ENCODE measurements around the gene CDC26. TPM values are rescaled to one million over a fixed set of nuclear protein-coding genes. Genes with fewer than 3 reads are reported as not detected.

The CDC26 gene
- total RNA-seq, 1 donor from 2014 or later = 28.2 TPM

DNA sequence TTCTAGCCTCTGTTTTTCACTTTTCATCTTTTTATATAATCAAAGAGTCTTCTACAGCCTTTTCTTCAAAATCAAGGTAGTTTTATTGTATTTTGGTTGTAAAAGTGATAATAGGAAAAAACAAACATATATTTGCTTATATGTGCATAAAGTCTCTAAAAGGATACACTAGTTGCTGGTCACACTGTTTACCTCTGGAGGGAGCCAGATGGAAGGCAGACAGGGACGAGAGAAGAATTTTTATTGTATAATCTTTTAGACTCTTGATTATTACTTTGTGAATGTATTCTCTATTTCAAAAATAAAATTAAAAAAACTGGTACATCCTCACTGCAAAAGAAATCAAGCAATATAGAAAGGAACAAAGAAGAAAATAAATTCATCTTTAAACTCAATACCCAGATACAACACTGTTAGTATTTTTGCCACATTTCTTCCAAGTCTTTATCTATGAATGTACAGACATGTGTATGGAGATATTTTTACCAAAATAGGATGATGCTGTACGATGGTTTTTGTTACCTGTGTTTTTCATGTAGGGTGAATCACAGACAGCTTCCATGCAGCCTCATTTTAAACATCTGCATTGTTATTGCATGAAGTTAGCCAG, 33.9 kb upstream of the CDC26 start:
- DNase-seq (ENCODE audit: extremely low spot score, unreplicated experiment) = no peak
- no peaks in the 10 kb centered on the region for H3K36me3 Mint-ChIP-seq (ENCODE audit: unreplicated experiment)
- peaks cover 14% of the 10 kb centered on the region for H3K27me3 Mint-ChIP-seq (ENCODE audit: unreplicated experiment)
- H3K4me1 Mint-ChIP-seq (ENCODE audit: unreplicated experiment) = no peaks in the 10 kb centered on the region
- H3K27ac Mint-ChIP-seq (ENCODE audit: unreplicated experiment) = no peak overlapping the region
- TF ChIP-seq, protein P1, sequence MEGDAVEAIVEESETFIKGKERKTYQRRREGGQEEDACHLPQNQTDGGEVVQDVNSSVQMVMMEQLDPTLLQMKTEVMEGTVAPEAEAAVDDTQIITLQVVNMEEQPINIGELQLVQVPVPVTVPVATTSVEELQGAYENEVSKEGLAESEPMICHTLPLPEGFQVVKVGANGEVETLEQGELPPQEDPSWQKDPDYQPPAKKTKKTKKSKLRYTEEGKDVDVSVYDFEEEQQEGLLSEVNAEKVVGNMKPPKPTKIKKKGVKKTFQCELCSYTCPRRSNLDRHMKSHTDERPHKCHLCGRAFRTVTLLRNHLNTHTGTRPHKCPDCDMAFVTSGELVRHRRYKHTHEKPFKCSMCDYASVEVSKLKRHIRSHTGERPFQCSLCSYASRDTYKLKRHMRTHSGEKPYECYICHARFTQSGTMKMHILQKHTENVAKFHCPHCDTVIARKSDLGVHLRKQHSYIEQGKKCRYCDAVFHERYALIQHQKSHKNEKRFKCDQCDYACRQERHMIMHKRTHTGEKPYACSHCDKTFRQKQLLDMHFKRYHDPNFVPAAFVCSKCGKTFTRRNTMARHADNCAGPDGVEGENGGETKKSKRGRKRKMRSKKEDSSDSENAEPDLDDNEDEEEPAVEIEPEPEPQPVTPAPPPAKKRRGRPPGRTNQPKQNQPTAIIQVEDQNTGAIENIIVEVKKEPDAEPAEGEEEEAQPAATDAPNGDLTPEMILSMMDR (IDR thresholded peaks at IDR 0.05) = peak; percentile 78
- no peak overlapping the region for H3K4me3 Mint-ChIP-seq (ENCODE audit: unreplicated experiment)
- H3K9me3 Mint-ChIP-seq (ENCODE audit: unreplicated experiment) = no peaks in the 10 kb centered on the region

DNA sequence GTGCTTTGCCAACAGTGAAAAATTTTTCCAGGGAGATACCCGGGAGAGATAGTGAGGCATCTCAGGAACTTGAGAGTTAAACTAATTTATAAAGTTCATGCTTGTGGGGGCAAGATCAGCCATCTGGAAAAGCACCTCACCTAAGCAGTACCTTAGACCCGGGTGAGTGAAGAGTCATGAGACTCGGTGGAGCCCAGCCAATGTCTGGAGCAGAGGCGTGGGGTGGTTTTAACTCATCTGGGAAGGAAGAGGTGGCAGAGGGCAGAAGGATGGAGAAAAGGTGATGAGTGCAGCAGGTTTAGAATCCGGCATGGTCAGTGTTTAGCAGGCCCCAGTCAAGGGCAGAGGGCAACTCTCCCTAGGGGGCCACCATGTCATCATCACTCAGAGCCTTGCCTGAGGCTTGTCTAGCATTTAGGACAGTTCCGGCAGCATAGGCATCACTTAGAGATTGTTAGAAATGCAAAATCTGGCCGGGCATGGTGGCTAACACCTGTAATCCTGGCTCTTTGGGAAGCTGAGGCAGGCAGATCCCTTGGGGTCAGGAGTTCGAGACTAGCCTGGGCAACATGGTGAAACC, 32.1 kb upstream of the CDC26 start:
- no peak for DNase-seq (ENCODE audit: extremely low spot score, unreplicated experiment)
- Mint-ChIP-seq H3K4me3 (ENCODE audit: unreplicated experiment) (no peak overlapping the region), H3K4me1 (ENCODE audit: unreplicated experiment) (no peaks in the 10 kb centered on the region), H3K27ac (ENCODE audit: unreplicated experiment) (no peak overlapping the region), H3K9me3 (ENCODE audit: unreplicated experiment) (no peaks in the 10 kb centered on the region), H3K27me3 (ENCODE audit: unreplicated experiment) (peaks cover 14% of the 10 kb centered on the region), H3K36me3 (ENCODE audit: unreplicated experiment) (no peaks in the 10 kb centered on the region)
- TF ChIP-seq, protein P1 (IDR thresholded peaks at IDR 0.05) = no peak

DNA sequence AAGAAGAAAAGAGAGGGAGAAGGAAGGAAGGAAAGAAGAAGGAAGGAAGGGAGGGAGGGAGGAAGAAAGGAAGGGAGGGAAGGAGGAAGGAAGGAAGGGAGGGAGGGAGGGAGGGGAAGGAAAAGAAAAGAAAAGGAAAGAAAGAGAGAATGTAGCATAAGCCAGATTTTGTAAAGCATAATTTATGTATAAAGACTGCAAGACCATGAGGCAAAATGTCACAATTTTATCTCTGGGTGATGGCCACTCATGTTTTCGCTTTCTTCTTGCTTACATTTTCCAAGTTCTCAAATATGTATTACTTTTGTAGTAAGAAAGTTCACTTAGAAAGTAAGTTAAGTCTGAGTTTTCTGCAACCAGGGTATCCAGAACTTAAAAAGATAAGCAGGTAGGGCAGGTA, 31.2 kb upstream of the CDC26 start:
- Mint-ChIP-seq H3K9me3 (ENCODE audit: unreplicated experiment) (no peaks in the 10 kb centered on the region), H3K36me3 (ENCODE audit: unreplicated experiment) (no peaks in the 10 kb centered on the region), H3K4me1 (ENCODE audit: unreplicated experiment) (no peaks in the 10 kb centered on the region), H3K27me3 (ENCODE audit: unreplicated experiment) (peaks cover 20% of the 10 kb centered on the region), H3K27ac (ENCODE audit: unreplicated experiment) (no peak overlapping the region), H3K4me3 (ENCODE audit: unreplicated experiment) (no peak overlapping the region)
- DNase-seq (ENCODE audit: extremely low spot score, unreplicated experiment) = no peak
- TF ChIP-seq, protein P1 (IDR thresholded peaks at IDR 0.05) = no peak

DNA sequence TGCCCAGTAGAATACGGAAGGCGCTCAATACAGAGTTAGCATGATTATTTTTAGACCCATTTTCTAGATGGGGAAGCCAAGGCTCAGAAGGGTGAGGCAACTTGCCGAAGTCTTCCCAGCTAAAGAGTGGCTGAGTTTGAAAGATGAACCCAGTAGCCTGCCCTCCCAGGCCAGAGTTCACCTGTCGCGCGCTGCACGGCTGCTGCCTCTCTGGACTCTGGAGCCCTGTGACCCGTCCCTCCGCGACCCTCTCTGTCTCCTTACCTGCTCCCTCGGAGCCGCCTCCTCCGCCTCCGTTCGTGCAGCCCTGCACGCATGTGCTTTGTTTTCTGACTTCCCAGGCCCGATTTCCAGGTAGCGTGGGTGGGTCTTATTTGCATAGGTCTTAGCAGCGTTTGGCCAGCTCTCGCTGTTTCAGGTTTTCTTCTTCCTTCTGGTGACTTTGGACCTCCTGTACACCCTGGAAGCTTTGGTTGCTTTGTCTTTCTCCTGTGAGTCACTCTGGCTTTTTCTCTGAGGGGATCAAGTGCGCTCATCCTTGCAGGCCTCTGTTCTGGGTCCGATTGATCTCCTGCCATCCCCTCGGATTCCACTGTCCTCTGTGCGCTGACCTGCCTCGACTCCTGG, 27.5 kb upstream of the CDC26 start, which contains the start of gene RNF183:
TSS of gene RNF183 (minus strand) at position 585 of the 627 bp plus-strand sequence. CDS start 5,192 bp downstream, outside the sequence.
- no peaks in the 10 kb centered on the region for H3K9me3 Mint-ChIP-seq (ENCODE audit: unreplicated experiment)
- H3K27ac Mint-ChIP-seq (ENCODE audit: unreplicated experiment) = no peak within 1 kb of the TSS
- TF ChIP-seq, protein P1 (IDR thresholded peaks at IDR 0.05) = no peak
- H3K4me1 Mint-ChIP-seq (ENCODE audit: unreplicated experiment) = no peaks in the 10 kb centered on the region
- no peak for DNase-seq (ENCODE audit: extremely low spot score, unreplicated experiment)
- H3K4me3 Mint-ChIP-seq (ENCODE audit: unreplicated experiment) = no peak within 1 kb of the TSS
- peaks cover 38% of the 10 kb centered on the region for H3K27me3 Mint-ChIP-seq (ENCODE audit: unreplicated experiment)
- no peaks in the 10 kb centered on the region for H3K36me3 Mint-ChIP-seq (ENCODE audit: unreplicated experiment)

DNA sequence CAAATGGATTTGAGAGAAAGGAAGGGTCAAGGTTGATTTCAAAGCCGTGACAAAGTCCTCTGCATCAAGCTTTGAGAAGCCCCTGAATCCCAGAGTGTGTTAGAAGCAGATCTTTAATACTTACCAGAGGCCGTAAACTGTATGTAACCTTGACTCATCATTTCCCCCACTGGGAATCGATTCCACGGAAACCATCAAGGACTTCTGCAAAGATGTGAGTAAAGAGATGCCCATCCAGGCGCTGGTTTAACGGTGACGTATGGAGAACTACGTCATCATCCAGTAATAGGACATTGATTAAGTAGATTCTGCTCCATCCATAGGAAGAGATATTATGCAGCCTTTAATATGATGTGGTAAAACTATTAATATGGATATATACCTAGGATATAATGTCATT, 26.2 kb upstream of the CDC26 start:
- H3K4me1 Mint-ChIP-seq (ENCODE audit: unreplicated experiment) = no peaks in the 10 kb centered on the region
- no peaks in the 10 kb centered on the region for H3K9me3 Mint-ChIP-seq (ENCODE audit: unreplicated experiment)
- no peaks in the 10 kb centered on the region for H3K36me3 Mint-ChIP-seq (ENCODE audit: unreplicated experiment)
- no peak for DNase-seq (ENCODE audit: extremely low spot score, unreplicated experiment)
- no peak overlapping the region for H3K4me3 Mint-ChIP-seq (ENCODE audit: unreplicated experiment)
- peaks cover 38% of the 10 kb centered on the region for H3K27me3 Mint-ChIP-seq (ENCODE audit: unreplicated experiment)
- no peak overlapping the region for H3K27ac Mint-ChIP-seq (ENCODE audit: unreplicated experiment)
- TF ChIP-seq, protein P1 (IDR thresholded peaks at IDR 0.05) = no peak

Data from osteocyte (in vitro differentiated cells).